Subcutaneous adipose tissue (tissue), 4 donors: ENCODE measurements around the gene RPS27. TPM values are rescaled to one million over a fixed set of nuclear protein-coding genes. Genes with fewer than 3 reads are reported as not detected.

Source experiments
- total RNA-seq, 4 donors: library from RNA; depleted of rRNA; stranded (reverse); fragments of >200 nt; gene quantifications; one replicate each; pipeline ENCODE4 v1.1.0, GENCODE V29; 2016
- TF ChIP-seq, protein P1 (sequence below): fragments of 450-650 bp; IDR thresholded peaks from one replicate; pipeline ENCODE4 v1.5.1; 2016; ENCODE audit warnings: low read depth, mild to moderate bottlenecking, control low read depth, antibody characterized with exemption, moderate library complexity

The RPS27 gene
- total RNA-seq, result 1,000 to 10,000 TPM; 1,809 to 3,638 (median 2,450) TPM

DNA sequence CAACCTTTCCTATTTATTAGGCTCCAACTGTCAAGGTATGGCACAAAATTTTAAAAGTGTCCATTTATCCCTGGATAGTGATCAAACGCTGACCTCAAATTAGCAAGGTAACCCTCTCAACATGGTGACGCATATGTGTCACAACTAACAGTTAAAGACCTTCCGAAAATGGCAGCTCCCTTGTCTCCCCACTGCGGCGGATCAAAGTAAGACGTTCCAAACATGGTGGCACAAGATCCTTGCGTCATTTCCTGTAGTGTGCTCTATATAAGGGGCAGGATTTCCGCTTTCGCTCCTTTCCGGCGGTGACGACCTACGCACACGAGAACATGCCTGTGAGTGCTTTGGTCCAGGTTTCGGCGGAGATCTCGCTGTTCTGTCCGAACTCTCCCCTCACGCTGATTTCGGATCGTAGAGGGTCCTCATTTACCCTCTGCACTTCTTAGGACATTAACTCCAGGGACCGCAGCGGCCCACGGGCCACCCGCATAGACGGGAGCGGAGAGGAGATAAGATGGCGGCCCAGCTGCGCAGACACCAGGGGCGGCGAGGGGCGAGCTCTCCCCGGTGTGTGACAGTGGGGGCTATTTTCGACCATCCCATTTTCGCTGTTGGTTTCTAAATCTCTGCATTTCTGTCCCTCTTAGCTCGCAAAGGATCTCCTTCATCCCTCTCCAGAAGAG is at the start of gene RPS27:
TSS of gene RPS27 (plus strand) at position 295 of the 683 bp plus-strand sequence. CDS start at position 330, 35 bp downstream.
- TF ChIP-seq, protein P1, sequence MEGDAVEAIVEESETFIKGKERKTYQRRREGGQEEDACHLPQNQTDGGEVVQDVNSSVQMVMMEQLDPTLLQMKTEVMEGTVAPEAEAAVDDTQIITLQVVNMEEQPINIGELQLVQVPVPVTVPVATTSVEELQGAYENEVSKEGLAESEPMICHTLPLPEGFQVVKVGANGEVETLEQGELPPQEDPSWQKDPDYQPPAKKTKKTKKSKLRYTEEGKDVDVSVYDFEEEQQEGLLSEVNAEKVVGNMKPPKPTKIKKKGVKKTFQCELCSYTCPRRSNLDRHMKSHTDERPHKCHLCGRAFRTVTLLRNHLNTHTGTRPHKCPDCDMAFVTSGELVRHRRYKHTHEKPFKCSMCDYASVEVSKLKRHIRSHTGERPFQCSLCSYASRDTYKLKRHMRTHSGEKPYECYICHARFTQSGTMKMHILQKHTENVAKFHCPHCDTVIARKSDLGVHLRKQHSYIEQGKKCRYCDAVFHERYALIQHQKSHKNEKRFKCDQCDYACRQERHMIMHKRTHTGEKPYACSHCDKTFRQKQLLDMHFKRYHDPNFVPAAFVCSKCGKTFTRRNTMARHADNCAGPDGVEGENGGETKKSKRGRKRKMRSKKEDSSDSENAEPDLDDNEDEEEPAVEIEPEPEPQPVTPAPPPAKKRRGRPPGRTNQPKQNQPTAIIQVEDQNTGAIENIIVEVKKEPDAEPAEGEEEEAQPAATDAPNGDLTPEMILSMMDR, result no peak

DNA sequence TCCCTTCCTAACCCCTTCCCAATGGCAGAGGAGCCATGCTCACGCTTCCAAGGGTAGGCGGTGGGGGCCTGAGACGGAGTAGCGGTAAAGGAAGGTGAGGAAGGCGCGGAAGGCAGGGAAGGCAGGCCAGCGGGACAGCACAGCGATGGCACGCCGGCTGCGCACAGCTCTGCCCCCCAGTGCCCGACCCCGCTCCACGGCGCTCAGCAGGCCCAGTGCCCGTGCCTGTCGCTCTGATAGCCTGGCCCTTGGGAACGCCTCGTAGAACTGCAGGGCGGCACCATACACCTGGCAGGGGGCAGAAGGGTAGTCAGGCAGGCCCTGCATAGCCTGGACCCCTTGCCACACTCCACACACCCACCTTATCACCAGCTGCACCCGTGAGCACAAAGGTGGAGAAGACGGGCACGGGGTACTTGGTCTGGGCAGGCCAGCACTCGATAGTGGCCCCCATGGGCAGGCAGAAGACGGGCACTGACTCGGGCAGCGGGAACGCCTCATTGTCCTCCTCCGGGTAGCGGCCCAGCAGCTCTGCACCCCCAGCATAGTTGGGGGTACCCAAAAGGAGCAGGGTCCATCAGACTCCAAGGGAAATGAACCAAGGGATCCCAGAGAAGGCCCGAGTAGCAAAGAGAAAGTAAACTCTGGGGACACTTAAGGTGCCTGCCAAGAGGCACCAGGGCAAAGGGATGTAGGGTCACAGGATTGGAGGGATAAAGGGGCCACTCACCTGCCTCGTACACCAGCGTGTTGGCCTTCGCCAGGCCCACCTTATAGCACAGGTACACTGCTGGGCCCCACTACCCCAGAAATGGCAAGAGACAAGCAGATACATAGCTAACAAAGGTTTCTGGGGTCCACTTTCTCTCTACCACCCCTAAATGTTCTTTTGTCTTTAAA is 48.5 kb upstream of the RPS27 start:
- TF ChIP-seq, protein P1, result no peak

DNA sequence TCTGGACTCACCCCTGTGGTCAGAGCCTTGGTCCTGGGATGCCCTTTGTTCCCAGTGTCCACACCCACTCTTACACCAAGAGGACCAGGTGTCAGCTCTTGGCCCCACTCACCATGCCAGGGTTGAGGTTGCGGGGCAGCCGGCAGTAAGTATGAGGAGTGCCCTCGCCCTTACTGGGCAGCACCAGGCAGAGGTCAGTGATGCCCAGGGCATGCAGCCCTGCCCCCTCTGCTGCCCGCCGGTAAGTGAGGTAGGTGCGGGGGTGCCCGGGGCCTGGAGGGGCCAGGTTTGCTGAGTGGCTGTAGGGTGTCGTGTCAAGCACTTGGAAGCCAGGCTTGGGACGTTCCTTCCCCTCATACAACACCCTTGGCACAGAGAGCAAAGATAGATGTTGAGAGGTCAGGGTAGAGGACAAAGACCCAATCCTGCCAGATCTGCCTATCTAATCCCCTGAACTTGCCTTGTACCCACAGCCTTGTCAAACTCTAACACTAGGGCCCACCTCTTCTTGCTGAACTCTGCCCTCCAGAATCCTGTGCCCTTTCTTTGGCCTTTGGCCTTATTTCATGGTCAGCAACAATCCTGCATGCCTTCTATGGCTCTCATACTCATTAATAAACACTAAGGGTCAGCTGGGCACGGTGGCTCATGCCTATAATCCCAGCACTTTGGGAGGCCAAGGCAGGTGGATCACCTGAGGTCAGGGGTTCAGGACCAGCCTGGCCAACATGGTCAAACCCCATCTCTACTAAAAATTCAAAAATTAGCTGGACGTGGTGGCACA is 47.6 kb upstream of the RPS27 start:
- TF ChIP-seq, protein P1, result no peak

DNA sequence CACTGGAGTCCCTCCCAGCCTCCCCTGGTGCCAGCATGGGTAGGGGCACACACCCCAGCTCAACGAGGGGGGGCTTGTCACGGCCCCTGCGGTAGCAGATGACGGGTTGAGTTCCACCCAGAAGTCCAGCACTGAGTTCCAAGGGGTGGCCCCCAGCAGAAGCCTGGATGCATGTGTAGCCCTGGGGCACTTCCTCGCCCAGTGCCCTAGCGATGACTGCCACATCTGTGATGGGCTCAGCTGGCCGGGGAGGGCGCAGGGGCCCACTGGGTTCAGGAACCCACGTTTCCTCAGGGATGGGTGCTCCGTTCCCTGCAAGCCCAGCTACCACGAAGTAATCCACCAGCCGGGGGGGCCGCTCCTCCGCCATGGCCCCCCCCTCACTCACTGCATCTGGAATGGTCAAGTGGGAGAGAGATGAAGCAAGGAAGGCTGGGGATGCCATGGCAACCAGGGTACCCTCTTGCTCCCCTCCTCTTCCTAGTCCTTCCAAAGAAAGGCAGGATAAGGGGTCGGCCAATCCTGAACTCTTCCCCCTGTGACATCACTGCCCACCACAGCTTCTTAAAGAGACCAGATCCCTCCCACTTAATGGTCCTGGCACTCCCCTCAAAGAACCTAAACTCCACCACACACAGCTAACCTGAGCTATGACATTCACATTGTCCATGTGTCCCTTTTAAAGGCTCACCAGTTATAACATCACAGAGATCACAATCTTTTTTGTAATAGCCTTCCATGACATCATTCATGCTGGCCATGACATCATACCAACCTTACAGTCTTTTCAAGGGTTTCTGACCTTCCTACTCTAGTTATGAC is 46.3 kb upstream of the RPS27 start:
- TF ChIP-seq, protein P1, result no peak

DNA sequence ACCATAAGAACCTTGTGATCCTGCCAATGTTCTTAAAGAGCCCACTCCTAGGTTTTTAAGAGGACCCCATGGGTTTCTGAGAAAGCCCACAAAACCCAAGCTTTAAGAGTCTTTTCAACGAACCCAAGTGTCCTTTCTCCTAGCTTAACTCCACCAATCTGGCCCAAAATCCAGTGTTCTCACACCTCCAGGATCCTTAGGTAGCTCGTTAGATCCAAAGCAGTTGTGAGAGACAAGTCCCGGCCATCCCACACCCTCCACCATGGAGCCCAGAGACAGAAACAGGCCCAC is 45.8 kb upstream of the RPS27 start:
- TF ChIP-seq, protein P1, result no peak

DNA sequence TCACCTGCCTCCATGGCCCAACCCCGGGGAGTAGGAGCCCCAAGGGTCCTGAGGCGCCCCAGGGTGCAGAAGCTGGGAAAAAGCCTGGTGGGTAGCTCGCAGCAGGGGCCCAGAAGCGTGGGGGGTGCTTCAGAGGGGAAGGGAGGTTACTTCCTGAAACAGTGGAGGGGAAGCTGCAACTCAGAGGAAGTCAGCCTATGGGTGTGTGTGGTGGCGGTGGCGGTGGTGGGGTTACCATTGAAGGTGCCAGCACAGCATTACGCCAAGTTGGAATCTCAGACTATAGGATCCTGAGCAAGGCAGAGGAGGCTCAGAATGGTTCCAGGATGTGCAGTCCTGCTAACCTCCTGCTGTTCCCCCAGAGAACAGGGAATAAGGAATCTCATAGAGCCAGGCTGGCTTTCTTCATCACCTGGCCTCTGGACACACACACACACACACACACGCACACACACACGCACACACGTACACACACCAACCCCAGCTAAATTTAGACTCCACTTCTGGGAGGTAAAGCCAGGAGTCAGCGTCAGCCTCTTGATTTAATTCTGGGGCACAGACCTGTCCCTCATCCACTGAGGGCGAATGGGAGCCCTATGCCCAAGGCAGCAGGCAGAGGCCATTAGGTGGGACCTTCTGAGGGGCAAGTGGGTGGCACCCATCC is 45.3 kb upstream of the RPS27 start:
- TF ChIP-seq, protein P1, result no peak
